Measurements from ENCODE around the gene LEUTX. TPM values are rescaled to one million over a fixed set of nuclear protein-coding genes. Genes with fewer than 3 reads are reported as not detected.
A peak's percentile ranks its signal among the peaks of the same experiment; 100 is the strongest.
"Not testable (repeated sequence)": the region's sequence is repeated elsewhere in the genome, so short reads cannot be mapped to it uniquely, and the experiment has no call there.

The LEUTX gene
- total RNA-seq, 1 experiment from 2014 or later = not detected

- DNase-seq (ENCODE audit: low read depth) = no peak
Measured at GRCh38 chr19:39768786-39769185, 9.9 kb upstream of the LEUTX start.

GRCh38 chr19:39780894-39781293 lies 2.2 kb downstream of the LEUTX start:
- no peak for DNase-seq (ENCODE audit: low read depth)

- no peak for DNase-seq (ENCODE audit: low read depth)
Measured at GRCh38 chr19:39788244-39788643, 9.6 kb downstream of the LEUTX start.

- DNase-seq (ENCODE audit: low read depth) = peak; percentile 62
Measured at GRCh38 chr19:39792999-39793546, 14.4 kb downstream of the LEUTX start.

GRCh38 chr19:39795001-39795400 lies 16.3 kb downstream of the LEUTX start:
- DNase-seq (ENCODE audit: low read depth) = no peak

GRCh38 chr19:39796000-39796498 lies 17.4 kb downstream of the LEUTX start:
- DNase-seq (ENCODE audit: low read depth) = peak; percentile 17

GRCh38 chr19:39797083-39797482 lies 18.4 kb downstream of the LEUTX start:
- no peak for DNase-seq (ENCODE audit: low read depth)

- no peak for DNase-seq (ENCODE audit: low read depth)
Measured at GRCh38 chr19:39802958-39803357, 24.3 kb downstream of the LEUTX start.

- DNase-seq (ENCODE audit: low read depth) = peak; percentile 6
Measured at GRCh38 chr19:39805104-39805503, 26.4 kb downstream of the LEUTX start.

- no peak for DNase-seq (ENCODE audit: low read depth)
Measured at GRCh38 chr19:39807846-39808364, 29.3 kb downstream of the LEUTX start.

GRCh38 chr19:39808688-39809087 lies 30.0 kb downstream of the LEUTX start:
- DNase-seq (ENCODE audit: low read depth) = peak; percentile 21

- no peak for DNase-seq (ENCODE audit: low read depth)
Measured at GRCh38 chr19:39809368-39809767, 30.7 kb downstream of the LEUTX start.

GRCh38 chr19:39810424-39810823 lies 31.8 kb downstream of the LEUTX start:
- DNase-seq (ENCODE audit: low read depth) = no peak

- no peak for DNase-seq (ENCODE audit: low read depth)
Measured at GRCh38 chr19:39811064-39811463, 32.4 kb downstream of the LEUTX start.

- no peak for DNase-seq (ENCODE audit: low read depth)
Measured at GRCh38 chr19:39813264-39813993, 34.8 kb downstream of the LEUTX start.

GRCh38 chr19:39814111-39814510 lies 35.5 kb downstream of the LEUTX start:
- not testable (repeated sequence) for DNase-seq (ENCODE audit: low read depth)

GRCh38 chr19:39814595-39814994 lies 35.9 kb downstream of the LEUTX start:
- no peak for DNase-seq (ENCODE audit: low read depth)

- DNase-seq (ENCODE audit: low read depth) = no peak
Measured at GRCh38 chr19:39816287-39817048, 37.8 kb downstream of the LEUTX start.

- no peak for DNase-seq (ENCODE audit: low read depth)
Measured at GRCh38 chr19:39817888-39818561, 39.4 kb downstream of the LEUTX start.

- no peak for DNase-seq (ENCODE audit: low read depth)
Measured at GRCh38 chr19:39818626-39819097, 40.0 kb downstream of the LEUTX start.

- DNase-seq (ENCODE audit: low read depth) = no peak
Measured at GRCh38 chr19:39819786-39820185, 41.1 kb downstream of the LEUTX start.

Measured in HT1080 (cell line).